HCT116 (cell line): ENCODE results near the gene SLC25A19. TPM values are rescaled to one million over a fixed set of nuclear protein-coding genes. Genes with fewer than 3 reads are reported as not detected.

Experiments used
- ATAC-seq: fragments of 200-7000 bp; cut with Tn5 transposase; 2 replicates; pipeline ENCODE4 v1.9.1; 2020; ENCODE audit warnings: mild to moderate bottlenecking, moderate library complexity
- BruUV-seq: library from RNA; stranded (reverse); fragments of 400-500 nt; replicated peaks from 2 replicates; lab custom pipeline; 2021; lab: Mats Ljungman, UMichigan
- CTCF ChIA-PET: fragments of 300-600 bp; sonication (Branson Sonifier 250); formaldehyde crosslinking; loops from one replicate; lab custom pipeline; 2021; ENCODE audit warnings: antibody characterized with exemption; lab: Charles Lee
- POLR2A ChIA-PET: fragments of 300-600, 350-600 bp; sonication (Branson Sonifier 250); formaldehyde crosslinking; loops from one replicate; lab custom pipeline; 2021; ENCODE audit warnings: antibody characterized with exemption; lab: Charles Lee
- RAD21 ChIA-PET, 2 experiments: fragments of 300-600 bp; sonication (Branson Sonifier 250); formaldehyde crosslinking; loops; one replicate each; lab custom pipeline; 2023; ENCODE audit warnings: low total read pairs in 2 of 2; ENCODE audit not compliant: uncharacterized antibody in 2 of 2, unreplicated experiment in 2 of 2, low non-redundant PET in 1 of 2; lab: Charles Lee
- DNase-seq: peaks from one replicate; pipeline ENCODE4 v3.0.0-alpha.2; 2010; ENCODE audit warnings: low read depth, low spot score
- H2AFZ ChIP-seq: fragments of 200-600 bp; shearing (Covaris generic), sonication (generic); 2 replicates; pipeline ENCODE4 v1.6.1; 2017; ENCODE audit warnings: low read depth, mixed run types, mixed read lengths, antibody characterized with exemption, low read length; ENCODE audit not compliant: poor library complexity, severe bottlenecking
- H3K27ac ChIP-seq: 2 replicates; pipeline ENCODE4 v1.5.1; 2012; ENCODE audit warnings: low read depth, low read length
- H3K27me3 ChIP-seq: fragments of 200-600 bp; sonication (generic); 2 replicates; pipeline ENCODE4 v1.6.1; 2016; ENCODE audit warnings: mixed run types, low read length, mixed read lengths; ENCODE audit not compliant: insufficient read depth
- H3K36me3 ChIP-seq, 2 experiments: fragments of 200-500 bp in 1 of 2; fragments of 200-600 bp in 1 of 2; sonication (Bioruptor generic) in 1 of 2; sonication (generic) in 1 of 2; 2 replicates each; pipeline versions ENCODE4 v1.5.1 to v1.6.1; 2014 to 2016; ENCODE audit warnings: low read length in 2 of 2, inconsistent platforms in 1 of 2, mixed read lengths in 1 of 2, mixed run types in 1 of 2; ENCODE audit not compliant: insufficient read depth in 2 of 2, control insufficient read depth in 1 of 2
- H3K4me1 ChIP-seq, 2 experiments: fragments of 200-600 bp in 1 of 2; sonication (generic) in 1 of 2; 2 replicates each; pipeline versions ENCODE4 v1.5.1 to v1.6.1; 2012 to 2017; ENCODE audit warnings: low read length in 2 of 2, inconsistent platforms in 1 of 2, mild to moderate bottlenecking in 1 of 2, mixed read lengths in 1 of 2, mixed run types in 1 of 2, moderate library complexity in 1 of 2; ENCODE audit not compliant: insufficient read depth in 2 of 2, control insufficient read depth in 1 of 2
- H3K4me2 ChIP-seq: fragments of 200-600 bp; sonication (generic); 2 replicates; pipeline ENCODE4 v1.6.1; 2017; ENCODE audit warnings: mixed run types, low read length, mixed read lengths
- H3K4me3 ChIP-seq, 2 experiments: fragments of 200-600 bp in 1 of 2; sonication (generic) in 1 of 2; replicated peaks in 1 of 2; 2 replicates each; pipeline ENCODE4 v1.5.1; 2011 to 2016; ENCODE audit warnings: low read length in 2 of 2, control low read depth in 1 of 2, low read depth in 1 of 2, mild to moderate bottlenecking in 1 of 2, mixed read lengths in 1 of 2, mixed run types in 1 of 2
- H3K79me2 ChIP-seq: fragments of 200-600 bp; sonication (generic); 2 replicates; pipeline ENCODE4 v1.6.1; 2017; ENCODE audit warnings: mild to moderate bottlenecking, mixed run types, low read length, moderate library complexity, mixed read lengths; ENCODE audit not compliant: insufficient read depth
- H3K9ac ChIP-seq: fragments of 200-600 bp; sonication (generic); 2 replicates; pipeline ENCODE4 v1.6.1; 2016; ENCODE audit warnings: low read length, mixed read lengths
- H3K9me2 ChIP-seq: fragments of 200-600 bp; sonication (generic), shearing (Covaris generic); 2 replicates; pipeline ENCODE4 v1.6.1; 2017; ENCODE audit warnings: mixed run types, mild to moderate bottlenecking, moderate library complexity; ENCODE audit not compliant: insufficient read depth
- H3K9me3 ChIP-seq, 2 experiments: fragments of 200-500 bp in 1 of 2; fragments of 200-600 bp in 1 of 2; sonication (Bioruptor generic) in 1 of 2; sonication (generic) in 1 of 2; 2 replicates each; pipeline ENCODE4 v1.6.1; 2014 to 2017; ENCODE audit warnings: low read length in 2 of 2, mixed read lengths in 2 of 2, inconsistent platforms in 1 of 2, low read depth in 1 of 2, mild to moderate bottlenecking in 1 of 2, mixed run types in 1 of 2, moderate library complexity in 1 of 2; ENCODE audit not compliant: control insufficient read depth in 1 of 2, insufficient read depth in 1 of 2
- H4K20me1 ChIP-seq: fragments of 200-600 bp; sonication (generic), shearing (Covaris generic); 2 replicates; pipeline ENCODE4 v1.6.1; 2017; ENCODE audit warnings: mixed run types, mild to moderate bottlenecking, moderate library complexity; ENCODE audit not compliant: insufficient read depth
- ATF3 ChIP-seq: IDR thresholded peaks from 2 replicates; pipeline ENCODE4 v1.6.1; 2012
- CEBPB ChIP-seq: IDR thresholded peaks from 2 replicates; pipeline ENCODE4 v1.6.1; 2012; ENCODE audit warnings: low read depth
- ELF1 ChIP-seq: IDR thresholded peaks from 2 replicates; pipeline ENCODE4 v1.6.1; 2012; ENCODE audit warnings: low read depth, borderline replicate concordance
- EZH2 ChIP-seq: fragments of 200-600 bp; sonication (generic); IDR thresholded peaks from 2 replicates; pipeline ENCODE4 v1.6.1; 2017; ENCODE audit warnings: antibody characterized with exemption, mixed run types
- FOSL1 ChIP-seq: IDR thresholded peaks from 2 replicates; pipeline ENCODE4 v1.6.1; 2012; ENCODE audit warnings: low read depth
- REST ChIP-seq: IDR thresholded peaks from 2 replicates; pipeline ENCODE4 v1.6.1; 2012; ENCODE audit warnings: low read depth
- intact Hi-C: fragments of 100-400 bp; cut with micrococcal nuclease; formaldehyde crosslinking; loops from 2 replicates; pipeline ENCODE4 v1.10.0; 2022
- total RNA-seq: library from RNA; stranded (reverse); gene quantifications from one replicate; pipeline ENCODE4 v1.2.1, GENCODE V29; 2021; ENCODE audit not compliant: unreplicated experiment

Gene SLC25A19
- total RNA-seq, 1 experiment from 2014 or later, result 38.7 TPM

- RAD21 ChIA-PET, result no interaction called here
- no TSS peak for BruUV-seq
- H3K9me2 ChIP-seq, result no peaks in the 10 kb centered on the region
- H3K27me3 ChIP-seq, result no peaks in the 10 kb centered on the region
- H2AFZ ChIP-seq, result no peak overlapping the region
- CTCF ChIA-PET, result interaction anchor here (0.6 to 1.8 kb wide), 2 partner anchors 9 to 19 kb away, joined by 3 to 6 read pairs; no protein-coding TSS in a partner anchor
- POLR2A ChIA-PET, result interaction anchor here (0.7 kb wide), 1 partner anchor 18 kb away, joined by 3 read pairs; no protein-coding TSS in a partner anchor
- H3K4me1 ChIP-seq, result peaks cover 5 to 26% of the 10 kb centered on the region in 2 experiments
- intact Hi-C loops, result no loop called here
- no peak for ATAC-seq
- H3K9ac ChIP-seq, result no peak overlapping the region
- no peaks in the 10 kb centered on the region for H3K79me2 ChIP-seq
- H3K4me2 ChIP-seq, result no peak overlapping the region
- TF ChIP-seq ATF3 (no peak), REST (no peak), FOSL1 (no peak), ELF1 (no peak), EZH2 (no peak), CEBPB (no peak)
- TF ChIP-seq, all 23 proteins: peak for 0
- Histone ChIP-seq H3K9me3 (no peaks in the 10 kb centered on the region), H3K27ac (no peak overlapping the region; the same call in 1 of the 2 replicates), H4K20me1 (no peaks in the 10 kb centered on the region), H3K4me3 (no peak overlapping the region), H3K36me3 (peaks cover 3 to 7% of the 10 kb centered on the region in 2 experiments; a peak in 1 of 4 replicates)
- no peak for DNase-seq
Measured at GRCh38 chr17:75313941-75314551, 24.8 kb upstream of the SLC25A19 start.
